ENCODE data around the gene CPOX. TPM values are rescaled to one million over a fixed set of nuclear protein-coding genes. Genes with fewer than 3 reads are reported as not detected.

Gene CPOX
- total RNA-seq, 6 donors from 2014 or later, result 13.4 to 44.0 (median 23.6) TPM

DNA sequence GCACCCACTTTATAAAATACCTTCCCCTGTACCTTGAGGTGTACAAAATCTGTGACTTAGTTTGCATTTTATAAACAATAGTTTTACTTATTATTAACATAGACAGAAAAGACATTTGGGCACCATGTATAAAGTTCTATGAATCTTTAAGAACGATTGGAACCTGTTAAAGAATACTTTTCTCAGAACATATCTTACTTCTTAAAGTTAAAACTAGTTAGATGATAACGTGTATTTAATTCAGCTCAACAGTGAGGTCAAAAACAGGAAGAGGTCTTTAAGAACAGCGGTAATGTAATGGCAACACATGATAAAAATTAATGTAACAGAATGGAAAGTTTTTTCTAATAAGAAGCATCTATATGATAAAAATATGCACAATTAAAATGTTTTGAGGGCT, 25.0 kb downstream of the CPOX start:
- no peaks in the 10 kb centered on the region for H3K36me3 ChIP-seq
- no peak for TF ChIP-seq POLR2AphosphoS5 (IDR thresholded peaks at IDR 0.05)
- TF ChIP-seq, protein P1, sequence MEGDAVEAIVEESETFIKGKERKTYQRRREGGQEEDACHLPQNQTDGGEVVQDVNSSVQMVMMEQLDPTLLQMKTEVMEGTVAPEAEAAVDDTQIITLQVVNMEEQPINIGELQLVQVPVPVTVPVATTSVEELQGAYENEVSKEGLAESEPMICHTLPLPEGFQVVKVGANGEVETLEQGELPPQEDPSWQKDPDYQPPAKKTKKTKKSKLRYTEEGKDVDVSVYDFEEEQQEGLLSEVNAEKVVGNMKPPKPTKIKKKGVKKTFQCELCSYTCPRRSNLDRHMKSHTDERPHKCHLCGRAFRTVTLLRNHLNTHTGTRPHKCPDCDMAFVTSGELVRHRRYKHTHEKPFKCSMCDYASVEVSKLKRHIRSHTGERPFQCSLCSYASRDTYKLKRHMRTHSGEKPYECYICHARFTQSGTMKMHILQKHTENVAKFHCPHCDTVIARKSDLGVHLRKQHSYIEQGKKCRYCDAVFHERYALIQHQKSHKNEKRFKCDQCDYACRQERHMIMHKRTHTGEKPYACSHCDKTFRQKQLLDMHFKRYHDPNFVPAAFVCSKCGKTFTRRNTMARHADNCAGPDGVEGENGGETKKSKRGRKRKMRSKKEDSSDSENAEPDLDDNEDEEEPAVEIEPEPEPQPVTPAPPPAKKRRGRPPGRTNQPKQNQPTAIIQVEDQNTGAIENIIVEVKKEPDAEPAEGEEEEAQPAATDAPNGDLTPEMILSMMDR (IDR thresholded peaks at IDR 0.05), result no peak
- no peak for TF ChIP-seq EP300 (IDR thresholded peaks at IDR 0.05)
- no peak for TF ChIP-seq POLR2A (IDR thresholded peaks at IDR 0.05)
- DNase-seq, result no peak
- no peaks in the 10 kb centered on the region for H3K9me3 ChIP-seq
- no peak overlapping the region for H3K4me3 ChIP-seq
- no peaks in the 10 kb centered on the region for H3K4me1 ChIP-seq
- no peaks in the 10 kb centered on the region for H3K27me3 ChIP-seq
- no peak for ATAC-seq (ENCODE audit: low FRiP score in 2 of 2)
- WGBS, 2 donors, result 62% methylated on average over 3 of the region's 3 CpGs
- H3K27ac ChIP-seq, result no peak overlapping the region

DNA sequence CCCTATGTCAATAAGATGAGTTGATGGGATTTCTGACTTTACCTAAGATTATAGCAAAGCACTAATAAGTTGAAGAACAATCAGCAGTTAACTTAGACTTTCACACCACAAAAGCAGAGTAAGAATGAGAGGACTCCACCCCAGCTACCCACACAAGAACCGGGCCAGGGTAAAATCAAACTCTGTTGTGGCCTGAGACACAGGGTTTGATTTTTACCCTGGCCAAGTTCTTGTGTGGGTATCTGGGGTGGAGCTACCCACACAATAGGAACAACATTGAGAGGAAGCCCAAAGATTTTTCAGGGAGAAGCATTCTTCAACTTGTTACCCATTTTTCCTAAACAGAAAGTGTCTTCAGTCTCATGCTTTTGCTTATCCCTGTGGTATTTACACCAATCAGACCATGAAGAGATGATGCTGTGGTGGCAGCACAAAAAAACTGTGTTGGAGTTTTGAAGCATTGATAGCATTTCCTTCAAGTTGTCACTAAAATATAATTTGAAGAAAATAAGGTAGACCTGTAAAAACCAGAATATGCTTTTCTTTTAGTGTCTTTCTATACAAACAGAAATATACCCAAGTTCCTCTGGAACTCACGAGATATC, 25.6 kb downstream of the CPOX start:
- Histone ChIP-seq H3K27me3 (no peaks in the 10 kb centered on the region), H3K27ac (no peak overlapping the region), H3K4me3 (no peak overlapping the region), H3K9me3 (no peaks in the 10 kb centered on the region), H3K36me3 (no peaks in the 10 kb centered on the region), H3K4me1 (no peaks in the 10 kb centered on the region)
- DNase-seq (no peak), ATAC-seq (ENCODE audit: low FRiP score in 2 of 2) (no peak)
- 74 to 85% methylated on average over 2 of the region's 2 CpGs for WGBS, 2 donors
- TF ChIP-seq, protein P1 (IDR thresholded peaks at IDR 0.05), result no peak
- TF ChIP-seq POLR2A (IDR thresholded peaks at IDR 0.05), result no peak

DNA sequence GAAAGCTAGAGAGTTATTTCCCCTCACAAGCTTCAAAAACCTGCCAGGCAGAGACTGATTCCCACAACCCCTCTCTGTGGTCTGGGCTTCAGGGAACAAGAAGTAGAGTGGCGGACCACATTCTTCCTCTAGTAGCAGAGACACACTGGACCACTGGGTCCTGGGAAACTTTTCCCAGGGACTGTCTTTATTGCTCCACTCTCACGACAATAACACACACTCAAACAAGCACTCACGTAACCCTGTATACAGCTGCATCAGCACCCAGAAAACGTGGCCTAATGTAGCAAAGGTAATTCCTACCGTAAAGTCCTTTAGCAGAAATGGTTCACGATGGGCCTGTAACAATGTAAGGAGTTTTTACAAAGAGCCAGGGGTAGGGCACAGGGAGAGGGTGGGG, 27.6 kb downstream of the CPOX start:
- H3K36me3 ChIP-seq, result no peaks in the 10 kb centered on the region
- no peak overlapping the region for H3K4me3 ChIP-seq
- peaks cover 0 to 4% (median 0%) of the 10 kb centered on the region in 4 donors for H3K4me1 ChIP-seq
- H3K9me3 ChIP-seq, result no peaks in the 10 kb centered on the region
- TF ChIP-seq POLR2A (IDR thresholded peaks at IDR 0.05) (no peak), POLR2AphosphoS5 (IDR thresholded peaks at IDR 0.05) (no peak), EP300 (IDR thresholded peaks at IDR 0.05) (no peak)
- TF ChIP-seq, protein P1 (IDR thresholded peaks at IDR 0.05), result no peak
- H3K27ac ChIP-seq, result no peak overlapping the region
- no peak for ATAC-seq (ENCODE audit: low FRiP score in 2 of 2)
- DNase-seq, result no peak
- WGBS, 2 donors, result 81 to 85% methylated on average over 6 of the region's 6 CpGs
- H3K27me3 ChIP-seq, result no peaks in the 10 kb centered on the region

DNA sequence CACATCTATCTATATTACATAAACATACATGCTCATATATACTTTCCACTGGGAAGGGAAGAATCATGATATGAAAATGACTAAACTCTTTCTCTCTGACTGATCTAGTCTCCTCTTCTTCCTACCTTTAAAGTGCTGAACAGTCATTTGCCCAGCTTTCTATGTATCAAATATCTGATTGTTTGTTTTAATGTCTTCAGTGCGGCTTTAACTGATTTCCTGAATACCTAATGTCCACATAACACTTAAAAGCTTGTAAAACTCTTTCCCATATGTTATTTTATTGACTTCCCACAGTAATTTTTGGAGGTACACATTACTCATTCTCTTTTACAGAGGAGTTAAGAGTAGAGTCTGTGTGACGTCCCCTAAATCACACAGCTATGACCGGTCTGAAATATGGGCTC, 28.2 kb downstream of the CPOX start:
- Histone ChIP-seq H3K27me3 (no peaks in the 10 kb centered on the region), H3K4me3 (no peak overlapping the region), H3K36me3 (no peaks in the 10 kb centered on the region), H3K9me3 (no peaks in the 10 kb centered on the region), H3K4me1 (peaks cover 0 to 4% (median 0%) of the 10 kb centered on the region in 4 donors), H3K27ac (no peak overlapping the region)
- DNase-seq, result no peak
- no peak for ATAC-seq (ENCODE audit: low FRiP score in 2 of 2)
- WGBS, 2 donors, result 42 to 51% methylated on average over 3 of the region's 3 CpGs
- TF ChIP-seq EP300 (IDR thresholded peaks at IDR 0.05) (no peak), POLR2A (IDR thresholded peaks at IDR 0.05) (no peak), POLR2AphosphoS5 (IDR thresholded peaks at IDR 0.05) (no peak)
- TF ChIP-seq, protein P1 (IDR thresholded peaks at IDR 0.05), result no peak
